HepG2 (cell line): Measurements from ENCODE around the gene WDR54. TPM values are rescaled to one million over a fixed set of nuclear protein-coding genes. Genes with fewer than 3 reads are reported as not detected.

Experiments used
- ATAC-seq: fragments of 200-7000 bp; cut with Tn5 transposase; 3 replicates; pipeline ENCODE4 v1.9.1; 2020; ENCODE audit warnings: mild to moderate bottlenecking, moderate library complexity
- BruUV-seq: library from RNA; stranded (reverse); fragments of 400-500 nt; replicated peaks from 2 replicates; lab custom pipeline; 2021; lab: Mats Ljungman, UMichigan
- CTCF ChIA-PET: fragments of 300-600 bp; formaldehyde crosslinking; extraction: SDS; loops from one replicate; lab custom pipeline; 2021; ENCODE audit warnings: low total read pairs, inconsistent platforms, low intra/inter-chr PET ratio; lab: Yijun Ruan, JAX
- POLR2A ChIA-PET: fragments of 350-600 bp; sonication (Branson Sonifier 250); formaldehyde crosslinking; loops from one replicate; lab custom pipeline; 2020; ENCODE audit warnings: antibody characterized with exemption, inconsistent platforms; lab: Yijun Ruan, JAX
- DNase-seq: peaks from one replicate; pipeline ENCODE4 v3.0.0-alpha.2; 2015; ENCODE audit warnings: low spot score
- FAIRE-seq: peaks from 3 replicates; lab custom pipeline; 2011; peaks lifted over from hg19 to GRCh38; lab: Jason Lieb, UNC
- H2AFZ ChIP-seq: one replicate; pipeline ENCODE4 v1.6.1; 2011; ENCODE audit warnings: low read length, inconsistent platforms
- H3K27ac ChIP-seq: fragments of 300-600 bp; 3 replicates; pipeline ENCODE4 v1.8.0; 2011; ENCODE audit warnings: mixed run types, mild to moderate bottlenecking, mixed read lengths, low read length, inconsistent platforms; ENCODE audit not compliant: insufficient read depth; ENCODE audit errors: extremely low read length
- H3K27me3 ChIP-seq, 2 experiments: fragments of 200-600 bp in 1 of 2; 2 replicates in 1 of 2; 3 replicates in 1 of 2; pipeline versions ENCODE4 v1.6.0 to v1.8.0; 2011; ENCODE audit warnings: low read length in 2 of 2, mild to moderate bottlenecking in 2 of 2, moderate library complexity in 2 of 2, inconsistent platforms in 1 of 2; ENCODE audit not compliant: insufficient read depth in 2 of 2, control insufficient read depth in 1 of 2
- H3K36me3 ChIP-seq, 2 experiments: fragments of 200-600 bp in 1 of 2; replicated peaks in 1 of 2; 2 replicates in 1 of 2; 3 replicates in 1 of 2; pipeline versions ENCODE4 v1.5.1 to v1.8.0; 2011; ENCODE audit warnings: low read length in 2 of 2, inconsistent platforms in 1 of 2; ENCODE audit not compliant: insufficient read depth in 2 of 2, control insufficient read depth in 1 of 2
- H3K4me1 ChIP-seq: 2 replicates; pipeline ENCODE4 v1.5.1; 2012; ENCODE audit warnings: low read length, inconsistent platforms; ENCODE audit not compliant: insufficient read depth
- H3K4me2 ChIP-seq: 2 replicates; pipeline ENCODE4 v1.6.0; 2011; ENCODE audit warnings: low read depth, low read length, inconsistent platforms
- H3K4me3 ChIP-seq, 3 experiments: fragments of 200-600 bp in 1 of 3; sonication (generic), shearing (Covaris generic) in 1 of 3; replicated peaks in 1 of 3; 2 replicates each; pipeline ENCODE4 v1.5.1; 2011 to 2016; ENCODE audit warnings: low read length in 3 of 3, inconsistent platforms in 2 of 3, low read depth in 2 of 3, mild to moderate bottlenecking in 2 of 3, control low read depth in 1 of 3, mixed read lengths in 1 of 3; ENCODE audit not compliant: insufficient read depth in 1 of 3
- H3K79me2 ChIP-seq: one replicate; pipeline ENCODE4 v1.6.1; 2011; ENCODE audit warnings: low read length, inconsistent platforms; ENCODE audit not compliant: insufficient read depth
- H3K9ac ChIP-seq: 2 replicates; pipeline ENCODE4 v1.6.0; 2011; ENCODE audit warnings: mild to moderate bottlenecking, low read depth, low read length, inconsistent platforms; ENCODE audit not compliant: insufficient read depth
- H3K9me3 ChIP-seq: 2 replicates; pipeline ENCODE4 v1.5.1; 2012; ENCODE audit warnings: mild to moderate bottlenecking, low read length
- H4K20me1 ChIP-seq: 2 replicates; pipeline ENCODE4 v1.6.0; 2011; ENCODE audit warnings: inconsistent platforms, mild to moderate bottlenecking, low read length, moderate library complexity; ENCODE audit not compliant: insufficient read depth
- ADNP ChIP-seq: sonication (generic); formaldehyde crosslinking; IDR thresholded peaks from 2 replicates; pipeline ENCODE4 v1.4.0; 2020; ENCODE audit warnings: missing genetic modification reagents
- ELF1 ChIP-seq: sonication (generic); formaldehyde crosslinking; IDR thresholded peaks from 2 replicates; pipeline ENCODE4 v1.4.0; 2020; ENCODE audit warnings: missing genetic modification reagents
- KLF12 ChIP-seq: sonication (generic); formaldehyde crosslinking; IDR thresholded peaks from 2 replicates; pipeline ENCODE4 v1.4.0; 2020; ENCODE audit warnings: missing genetic modification reagents, borderline replicate concordance
- KLF9 ChIP-seq: IDR thresholded peaks from 2 replicates; pipeline ENCODE4 v1.6.1; 2016; ENCODE audit warnings: low read depth
- MTA3 ChIP-seq: sonication (generic); formaldehyde crosslinking; IDR thresholded peaks from 2 replicates; pipeline ENCODE4 v1.4.0; 2020; ENCODE audit warnings: missing genetic modification reagents
- RNF2 ChIP-seq: fragments of 450-650 bp; conservative IDR thresholded peaks from 2 replicates; pipeline ENCODE4 v1.6.1; 2016; ENCODE audit warnings: low read depth
- ZEB1 ChIP-seq: IDR thresholded peaks from 2 replicates; pipeline ENCODE4 v1.6.1; 2012; ENCODE audit warnings: mild to moderate bottlenecking, low read depth, inconsistent platforms; ENCODE audit not compliant: insufficient replicate concordance
- ZMYM2 ChIP-seq: sonication (generic); formaldehyde crosslinking; IDR thresholded peaks from 2 replicates; pipeline ENCODE4 v1.8.0; 2022; ENCODE audit warnings: mild to moderate bottlenecking, missing genetic modification reagents
- ZNF256 ChIP-seq: sonication (generic); formaldehyde crosslinking; conservative IDR thresholded peaks from 2 replicates; pipeline ENCODE4 v1.4.0; 2020; ENCODE audit warnings: missing genetic modification reagents
- WGBS: methylation state at CpG from one replicate; pipeline ENCODE4 v1.1.6; 2017; ENCODE audit warnings: low lambda C conversion rate; 5-methylcytosine and 5-hydroxymethylcytosine counted together
- in situ Hi-C: cut with HindIII; loops from 2 replicates; pipeline ENCODE4 v1.10.0; 2017; ENCODE audit warnings: low pct_unique_long_range_greater_than_20kb; ENCODE audit not compliant: extremely low pct_ligation_motif_present
- intact Hi-C: fragments of 100-400 bp; cut with micrococcal nuclease; formaldehyde crosslinking; loops from one replicate; pipeline ENCODE4 v1.10.0; 2022; ENCODE audit not compliant: unreplicated experiment
- polyA plus RNA-seq, 8 experiments: library from polyadenylated mRNA; depleted of rRNA in 3 of 8; stranded (reverse) in 7 of 8; unstranded in 1 of 8; fragments of >200 nt; fragmentation: Illumina TruSeq in 4 of 8; extraction: Trizol in 4 of 8; gene quantifications; 2 replicates each; pipeline versions ENCODE4 v1.2.1 to v1.2.3, GENCODE V29; 2011 to 2016; ENCODE audit warnings: low read depth in 4 of 8, missing spikeins in 1 of 8, mixed read lengths in 1 of 8; ENCODE audit not compliant: insufficient read depth in 1 of 8
- total RNA-seq, 5 experiments: library from RNA; depleted of rRNA; stranded (reverse); fragments of >200 nt; fragmentation: Illumina TruSeq; extraction: Trizol; gene quantifications; 2 replicates each; pipeline ENCODE4 v1.2.3, GENCODE V29; 2016; ENCODE audit warnings: low read depth in 1 of 5
- TF ChIP-seq, protein P1 (sequence below): sonication (generic); formaldehyde crosslinking; IDR thresholded peaks from 2 replicates; pipeline ENCODE4 v1.4.0; 2020; ENCODE audit warnings: missing genetic modification reagents
- TF ChIP-seq, protein P2 (sequence below): sonication (generic); formaldehyde crosslinking; IDR thresholded peaks from 2 replicates; pipeline ENCODE4 v1.4.0; 2020; ENCODE audit warnings: missing genetic modification reagents
- TF ChIP-seq, protein P3 (sequence below): sonication (generic); formaldehyde crosslinking; IDR thresholded peaks from 2 replicates; pipeline ENCODE4 v1.8.0; 2022; ENCODE audit warnings: missing genetic modification reagents, mild to moderate bottlenecking, moderate library complexity, borderline replicate concordance

WDR54 gene
- total and polyA plus RNA-seq, 2 of the 13 experiments (the other 11 are each of a cell fraction or from before 2014, with no cell fraction given): 2.0 to 17.3 TPM

DNA sequence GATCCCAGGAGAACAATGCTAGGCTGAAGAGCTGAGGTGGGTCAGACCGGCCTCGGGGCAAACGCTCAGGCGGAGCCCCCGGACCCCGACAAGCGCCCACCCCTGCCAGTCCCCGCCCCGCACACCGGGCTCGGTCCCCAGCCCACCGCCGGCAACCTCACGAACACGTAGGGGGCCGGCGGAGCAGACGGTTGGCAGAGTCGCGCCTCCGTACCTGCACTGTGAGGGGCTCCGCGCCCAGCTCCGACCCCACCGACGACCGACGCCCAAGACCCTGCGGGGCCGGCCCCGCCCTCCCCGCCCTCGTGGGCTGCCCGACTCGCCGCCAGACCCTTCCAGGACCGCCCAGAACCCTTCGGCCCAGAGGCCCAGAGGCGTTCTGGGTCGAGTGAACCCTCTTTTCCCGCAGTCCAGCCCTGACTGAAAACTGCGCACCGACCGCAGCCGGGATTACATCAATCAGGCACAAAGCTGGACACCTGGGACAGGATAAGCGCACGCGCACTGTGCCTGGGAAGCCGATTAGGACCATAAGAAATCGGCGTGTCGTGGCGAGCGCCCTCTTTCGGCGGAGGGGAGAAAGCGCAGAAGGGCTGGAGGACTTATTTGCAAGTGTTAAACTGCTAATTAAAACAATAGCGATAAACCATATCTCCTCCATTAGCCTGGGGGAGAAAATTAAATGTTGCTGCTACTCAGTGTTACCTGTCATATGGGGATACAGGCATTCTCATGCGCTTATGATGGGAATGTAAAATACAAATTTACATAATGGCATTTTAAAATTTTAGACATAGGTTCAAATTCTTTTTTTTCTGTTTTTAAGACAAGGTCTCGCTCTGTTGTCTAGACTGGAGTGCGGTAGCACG, 29.7 kb upstream of the WDR54 start (continued):
- TF ChIP-seq, protein P1, sequence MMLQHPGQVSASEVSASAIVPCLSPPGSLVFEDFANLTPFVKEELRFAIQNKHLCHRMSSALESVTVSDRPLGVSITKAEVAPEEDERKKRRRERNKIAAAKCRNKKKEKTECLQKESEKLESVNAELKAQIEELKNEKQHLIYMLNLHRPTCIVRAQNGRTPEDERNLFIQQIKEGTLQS (CRISPR knock-in tag): no peak; the same call in 1 of the 2 replicates
- no peak for TF ChIP-seq MTA3 (CRISPR knock-in tag)
- TF ChIP-seq, all 625 proteins: peak for 255

DNA sequence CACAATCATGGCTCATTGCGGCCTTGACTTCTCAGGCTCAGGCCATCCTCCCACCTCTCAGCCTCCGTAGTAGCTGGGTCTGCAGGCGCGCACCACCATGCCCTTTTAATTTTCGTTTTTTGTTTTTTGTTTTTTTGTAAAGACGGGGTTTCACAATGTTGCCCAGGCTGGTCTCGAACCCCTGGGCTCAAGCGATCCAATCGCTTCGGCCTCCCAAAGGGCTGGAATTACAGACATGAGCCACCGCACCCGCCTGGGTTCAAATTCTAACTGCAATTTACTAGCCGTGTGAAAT, 29.1 kb upstream of the WDR54 start:
- H4K20me1 ChIP-seq: no peaks in the 10 kb centered on the region
- TF ChIP-seq ZEB1 (peak; percentile 8), KLF12 (0 out of 2 replicates have a peak, but pooled peaks have one; percentile 4), ZNF256 (CRISPR knock-in tag) (peak; percentile 35; the same call in 1 of the 2 replicates), ADNP (CRISPR knock-in tag) (peak; percentile 55; the same call in 1 of the 2 replicates), RNF2 (no peak), KLF9 (0 out of 2 replicates have a peak, but pooled peaks have one; percentile 2), ZMYM2 (0 out of 2 replicates have a peak, but pooled peaks have one; percentile 44), ELF1 (CRISPR knock-in tag) (no peak)
- TF ChIP-seq, protein P2, sequence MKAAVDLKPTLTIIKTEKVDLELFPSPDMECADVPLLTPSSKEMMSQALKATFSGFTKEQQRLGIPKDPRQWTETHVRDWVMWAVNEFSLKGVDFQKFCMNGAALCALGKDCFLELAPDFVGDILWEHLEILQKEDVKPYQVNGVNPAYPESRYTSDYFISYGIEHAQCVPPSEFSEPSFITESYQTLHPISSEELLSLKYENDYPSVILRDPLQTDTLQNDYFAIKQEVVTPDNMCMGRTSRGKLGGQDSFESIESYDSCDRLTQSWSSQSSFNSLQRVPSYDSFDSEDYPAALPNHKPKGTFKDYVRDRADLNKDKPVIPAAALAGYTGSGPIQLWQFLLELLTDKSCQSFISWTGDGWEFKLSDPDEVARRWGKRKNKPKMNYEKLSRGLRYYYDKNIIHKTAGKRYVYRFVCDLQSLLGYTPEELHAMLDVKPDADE (CRISPR knock-in tag): no peak
- TF ChIP-seq, protein P3, sequence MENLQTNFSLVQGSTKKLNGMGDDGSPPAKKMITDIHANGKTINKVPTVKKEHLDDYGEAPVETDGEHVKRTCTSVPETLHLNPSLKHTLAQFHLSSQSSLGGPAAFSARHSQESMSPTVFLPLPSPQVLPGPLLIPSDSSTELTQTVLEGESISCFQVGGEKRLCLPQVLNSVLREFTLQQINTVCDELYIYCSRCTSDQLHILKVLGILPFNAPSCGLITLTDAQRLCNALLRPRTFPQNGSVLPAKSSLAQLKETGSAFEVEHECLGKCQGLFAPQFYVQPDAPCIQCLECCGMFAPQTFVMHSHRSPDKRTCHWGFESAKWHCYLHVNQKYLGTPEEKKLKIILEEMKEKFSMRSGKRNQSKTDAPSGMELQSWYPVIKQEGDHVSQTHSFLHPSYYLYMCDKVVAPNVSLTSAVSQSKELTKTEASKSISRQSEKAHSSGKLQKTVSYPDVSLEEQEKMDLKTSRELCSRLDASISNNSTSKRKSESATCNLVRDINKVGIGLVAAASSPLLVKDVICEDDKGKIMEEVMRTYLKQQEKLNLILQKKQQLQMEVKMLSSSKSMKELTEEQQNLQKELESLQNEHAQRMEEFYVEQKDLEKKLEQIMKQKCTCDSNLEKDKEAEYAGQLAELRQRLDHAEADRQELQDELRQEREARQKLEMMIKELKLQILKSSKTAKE (CRISPR knock-in tag): 0 out of 2 replicates have a peak, but pooled peaks have one; percentile 10
- peak overlapping the region; percentile 96 for H3K4me2 ChIP-seq
- peak overlapping the region; percentile 94 for H3K9ac ChIP-seq
- no peaks in the 10 kb centered on the region; a peak in 2 of 5 replicates for H3K36me3 ChIP-seq
- H3K4me3 ChIP-seq: peak overlapping the region; percentile 82 to 98 (median 84)
- no TSS peak for BruUV-seq
- no peak overlapping the region for H3K27ac ChIP-seq
- WGBS: 21% methylated on average over 13 of the region's 13 CpGs
- no peak for DNase-seq
- in situ Hi-C loops: no loop called here
- peaks cover 0 to 4% of the 10 kb centered on the region in 2 experiments; a peak in 2 of 5 replicates for H3K27me3 ChIP-seq
- no peak for ATAC-seq
- H2AFZ ChIP-seq: peak overlapping the region; percentile 87
- peaks cover 41% of the 10 kb centered on the region for H3K79me2 ChIP-seq
- CTCF ChIA-PET: interaction anchor here (0.7 to 1.5 kb wide), 3 partner anchors 9 to 142 kb away, joined by 4 to 6 read pairs (median 4); no protein-coding TSS in a partner anchor
- intact Hi-C loops: loop anchor here (1.0 to 5.0 kb wide), 3 partner anchors 48 to 125 kb away; no protein-coding TSS in a partner anchor
- peaks cover 49% of the 10 kb centered on the region for H3K4me1 ChIP-seq
- FAIRE-seq: no peak
- no peaks in the 10 kb centered on the region for H3K9me3 ChIP-seq
- POLR2A ChIA-PET: interaction anchor here (0.6 to 3.8 kb wide), 16 partner anchors 9 to 631 kb away, joined by 3 to 38 read pairs (median 6); partner anchors contain the start of genes AUP1, HTRA2, INO80B and MOB1A
